GM12878 (cell line): ENCODE data around the gene ZNF48. TPM values are rescaled to one million over a fixed set of nuclear protein-coding genes. Genes with fewer than 3 reads are reported as not detected.

Experiments used
- ATAC-seq: fragments of 200-7000 bp; cut with Tn5 transposase; 3 replicates; pipeline ENCODE4 v1.9.1; 2020; ENCODE audit warnings: mild to moderate bottlenecking, moderate library complexity
- BruUV-seq: library from RNA; stranded (reverse); fragments of 400-500 nt; replicated peaks from 2 replicates; lab custom pipeline; 2021; lab: Mats Ljungman, UMichigan
- CTCF ChIA-PET: fragments of 300-600 bp; sonication (Branson Sonifier 250); formaldehyde crosslinking; extraction: SDS; loops from one replicate; lab custom pipeline; 2021; ENCODE audit warnings: inconsistent platforms; lab: Yijun Ruan, JAX
- POLR2A ChIA-PET: fragments of 350-600 bp; formaldehyde crosslinking; extraction: SDS; loops from one replicate; lab custom pipeline; 2021; ENCODE audit warnings: inconsistent platforms; lab: Charles Lee
- RAD21 ChIA-PET: fragments of 300-600 bp; sonication (Branson Sonifier 250); formaldehyde crosslinking; loops from one replicate; lab custom pipeline; 2023; ENCODE audit warnings: antibody characterized with exemption; ENCODE audit not compliant: unreplicated experiment; lab: Charles Lee
- SMC1A ChIA-PET: fragments of 300-600 bp; sonication (Branson Sonifier 250); formaldehyde crosslinking; loops from one replicate; lab custom pipeline; 2023; ENCODE audit not compliant: unreplicated experiment, uncharacterized antibody; lab: Charles Lee
- DNase-seq: peaks from one replicate; pipeline ENCODE4 v3.0.0-alpha.2; 2011; ENCODE audit warnings: low read depth, low spot score
- FAIRE-seq: peaks from 3 replicates; lab custom pipeline; 2011; peaks lifted over from hg19 to GRCh38; lab: Jason Lieb, UNC
- H2AFZ ChIP-seq: 2 replicates; pipeline ENCODE4 v1.6.0; 2011; ENCODE audit warnings: low read depth, low read length, control low read depth; ENCODE audit not compliant: control insufficient read depth
- H3K27ac ChIP-seq: 2 replicates; pipeline ENCODE4 v1.5.1; 2011; ENCODE audit warnings: control low read depth; ENCODE audit not compliant: control insufficient read depth, insufficient read depth
- H3K27me3 ChIP-seq, 2 experiments: replicated peaks in 1 of 2; 2 replicates each; pipeline versions ENCODE4 v1.6.0 to v1.6.1; 2011; ENCODE audit warnings: low read length in 1 of 2; ENCODE audit not compliant: control insufficient read depth in 2 of 2, insufficient read depth in 2 of 2
- H3K36me3 ChIP-seq, 2 experiments: 2 replicates each; pipeline ENCODE4 v1.5.1; 2011; ENCODE audit warnings: low read length in 1 of 2; ENCODE audit not compliant: control insufficient read depth in 2 of 2, insufficient read depth in 2 of 2
- H3K4me1 ChIP-seq: 2 replicates; pipeline ENCODE4 v1.6.1; 2011; ENCODE audit warnings: mild to moderate bottlenecking, low read length, moderate library complexity, mixed read lengths; ENCODE audit not compliant: control insufficient read depth, insufficient read depth
- H3K4me2 ChIP-seq: 2 replicates; pipeline ENCODE4 v1.6.0; 2011; ENCODE audit warnings: control low read depth; ENCODE audit not compliant: control insufficient read depth, insufficient read depth
- H3K4me3 ChIP-seq: fragments of 200-600 bp; sonication (generic); 2 replicates; pipeline ENCODE4 v1.5.1; 2016
- H3K79me2 ChIP-seq: 2 replicates; pipeline ENCODE4 v1.6.0; 2011; ENCODE audit warnings: low read length; ENCODE audit not compliant: control insufficient read depth, insufficient read depth
- H3K9ac ChIP-seq: 2 replicates; pipeline ENCODE4 v1.8.0; 2011; ENCODE audit warnings: low read length, control low read depth, mixed read lengths; ENCODE audit not compliant: control insufficient read depth, insufficient read depth
- H3K9me3 ChIP-seq: replicated peaks from 3 replicates; pipeline ENCODE4 v1.5.1; 2011; ENCODE audit warnings: mild to moderate bottlenecking, low read length; ENCODE audit not compliant: control insufficient read depth, insufficient read depth
- H4K20me1 ChIP-seq: 2 replicates; pipeline ENCODE4 v1.6.0; 2011; ENCODE audit not compliant: control insufficient read depth, insufficient read depth
- ASH2L ChIP-seq: fragments of 300-600, 200-600 bp; sonication (generic); IDR thresholded peaks from 2 replicates; pipeline ENCODE4 v1.6.1; 2017; ENCODE audit warnings: low read depth, mild to moderate bottlenecking, borderline replicate concordance
- BACH1 ChIP-seq: fragments of 450-650 bp; IDR thresholded peaks from 2 replicates; pipeline ENCODE4 v1.6.1; 2017; ENCODE audit warnings: mild to moderate bottlenecking, borderline replicate concordance
- CHD2 ChIP-seq: IDR thresholded peaks from 2 replicates; pipeline ENCODE4 v1.6.1; 2011; ENCODE audit warnings: low read depth, low read length, improper control_type of control experiment, borderline replicate concordance
- ETV6 ChIP-seq, 2 experiments: fragments of 450-650 bp in 1 of 2; IDR thresholded peaks in 1 of 2; conservative IDR thresholded peaks in 1 of 2; 2 replicates each; pipeline ENCODE4 v1.6.1; 2014; ENCODE audit warnings: antibody characterized with exemption in 1 of 2, borderline replicate concordance in 1 of 2, low read depth in 1 of 2, mild to moderate bottlenecking in 1 of 2, moderate library complexity in 1 of 2
- JUNB ChIP-seq: IDR thresholded peaks from 2 replicates; pipeline ENCODE4 v1.6.1; 2016; ENCODE audit warnings: antibody characterized with exemption, mild to moderate bottlenecking
- MEF2B ChIP-seq: fragments of 450-650 bp; IDR thresholded peaks from 2 replicates; pipeline ENCODE4 v1.6.1; 2018; ENCODE audit warnings: mild to moderate bottlenecking, moderate library complexity; ENCODE audit not compliant: partially characterized antibody, poor library complexity, severe bottlenecking
- MTA3 ChIP-seq: IDR thresholded peaks from 2 replicates; pipeline ENCODE4 v1.6.1; 2012; ENCODE audit warnings: low read length, inconsistent platforms, borderline replicate concordance
- POLR2AphosphoS5 ChIP-seq: IDR thresholded peaks from 2 replicates; pipeline ENCODE4 v1.6.1; 2011; ENCODE audit warnings: mild to moderate bottlenecking, low read length, inconsistent platforms
- RAD51 ChIP-seq: fragments of 450-650 bp; IDR thresholded peaks from 2 replicates; pipeline ENCODE4 v1.6.1; 2016; ENCODE audit warnings: moderate library complexity, mild to moderate bottlenecking, inconsistent platforms
- SUZ12 ChIP-seq: fragments of 200-600 bp; sonication (generic); IDR thresholded peaks from one replicate; pipeline ENCODE4 v1.6.1; 2018; ENCODE audit warnings: antibody characterized with exemption, mild to moderate bottlenecking; ENCODE audit not compliant: unreplicated experiment
- WGBS: methylation state at CpG from one replicate; pipeline ENCODE4 v1.1.6; 2016; ENCODE audit warnings: low lambda C conversion rate; ENCODE audit not compliant: insufficient replicate concordance, insufficient coverage; ENCODE audit errors: missing lambda C conversion rate; 5-methylcytosine and 5-hydroxymethylcytosine counted together
- in situ Hi-C: fragments of 300-500 bp; cut with MboI; formaldehyde crosslinking; loops from 9 replicates; pipeline ENCODE4 v1.14.3; 2018; ENCODE audit warnings: mixed read lengths
- intact Hi-C: fragments of 100-400 bp; cut with micrococcal nuclease; formaldehyde crosslinking; loops from one replicate; pipeline ENCODE4 v1.14.2; 2022; ENCODE audit not compliant: unreplicated experiment
- polyA plus RNA-seq, 11 experiments: library from polyadenylated mRNA; depleted of rRNA in 4 of 11; unstranded in 6 of 11; stranded (reverse) in 5 of 11; fragments of >200 nt; fragmentation: Nextera tagmentation in 4 of 11; fragmentation: Illumina TruSeq in 1 of 11; extraction: Ambion mirVana in 4 of 11; extraction: Trizol in 1 of 11; gene quantifications; 1 replicate in 1 of 11; 2 replicates in 10 of 11; pipeline versions ENCODE4 v1.2.1 to v1.2.3, GENCODE V29; 2011 to 2016; ENCODE audit warnings: inconsistent platforms in 2 of 11, missing spikeins in 2 of 11, low read depth in 1 of 11
- total RNA-seq, 4 experiments: library from RNA; depleted of rRNA in 3 of 4; stranded (reverse); fragments of >200 nt in 3 of 4; fragmentation: Illumina TruSeq in 1 of 4; extraction: Trizol in 1 of 4; gene quantifications; 2 replicates each; pipeline versions ENCODE4 v1.2.1 to v1.2.3, GENCODE V29; 2013 to 2021
- TF ChIP-seq, protein P1 (sequence below): fragments of 450-650 bp; IDR thresholded peaks from 2 replicates; pipeline ENCODE4 v1.6.1; 2017; ENCODE audit warnings: mild to moderate bottlenecking, moderate library complexity
- TF ChIP-seq, protein P2 (sequence below): fragments of 450-650 bp; IDR thresholded peaks from 2 replicates; pipeline ENCODE4 v1.6.1; 2016; ENCODE audit warnings: mild to moderate bottlenecking, moderate library complexity, borderline replicate concordance

The ZNF48 gene
- total and polyA plus RNA-seq, 10 of the 15 experiments (the other 5 are each of a cell fraction or from before 2014, with no cell fraction given), result 0.14 to 12.0 (median 4.2) TPM

DNA sequence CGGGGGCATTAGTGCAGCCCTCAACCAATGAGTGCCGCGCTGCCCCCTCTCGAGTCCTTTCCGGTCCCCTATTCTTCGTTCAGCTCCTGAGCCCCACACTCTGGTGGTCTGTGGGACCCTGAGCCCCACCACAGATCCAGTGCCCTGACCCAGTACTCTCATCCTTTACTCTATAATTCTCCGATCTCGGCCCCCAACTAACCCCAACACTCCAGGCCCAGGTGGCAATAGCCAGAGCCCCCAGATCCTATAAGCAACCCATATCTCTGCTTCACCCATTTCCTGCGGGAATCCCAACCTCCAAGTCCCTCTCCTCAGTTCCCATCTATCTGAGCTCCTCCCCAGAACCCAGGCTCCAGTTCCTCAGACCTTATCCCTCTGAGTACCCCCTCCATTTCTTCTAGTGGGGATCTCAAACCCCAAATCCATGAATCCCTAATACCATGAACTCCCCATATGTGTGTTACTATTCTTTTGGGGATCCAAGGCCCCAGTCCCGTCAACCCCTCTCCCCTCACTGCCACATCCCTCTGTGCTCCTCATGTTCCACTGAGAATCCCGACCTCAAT, 23.9 kb upstream of the ZNF48 start (continued):
- TF ChIP-seq BACH1, result peak; percentile 44; the same call in 1 of the 2 replicates

DNA sequence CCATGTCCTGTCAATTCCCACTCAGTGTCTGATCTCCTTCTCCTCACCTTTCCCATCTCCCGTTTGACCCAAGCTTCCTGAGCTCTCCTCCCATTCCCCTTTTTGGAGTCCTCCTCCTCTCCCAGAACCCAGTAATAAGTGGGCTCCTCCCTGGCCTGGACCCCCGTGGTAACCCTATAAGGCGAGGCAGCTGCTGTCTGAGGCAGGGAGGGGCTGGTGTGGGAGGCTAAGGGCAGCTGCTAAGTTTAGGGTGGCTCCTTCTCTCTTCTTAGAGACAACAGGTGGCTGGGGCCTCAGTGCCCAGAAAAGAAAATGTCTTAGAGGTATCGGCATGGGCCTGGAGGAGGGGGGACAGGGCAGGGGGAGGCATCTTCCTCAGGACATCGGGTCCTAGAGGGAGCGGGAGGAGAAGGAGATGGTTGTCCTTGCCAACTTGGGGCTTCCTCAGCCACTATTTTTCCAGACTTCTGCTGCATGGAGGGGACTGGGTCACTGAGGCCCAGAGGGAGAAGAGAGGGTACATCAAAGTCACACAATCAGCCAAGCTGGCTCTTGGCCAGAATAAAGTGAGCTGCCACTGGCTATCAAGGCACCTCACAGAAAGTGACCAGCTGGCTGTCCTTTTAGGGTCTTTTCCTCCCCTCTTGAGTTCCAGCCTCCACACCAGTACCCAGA, 23.0 kb upstream of the ZNF48 start:
- DNase-seq (no peak), ATAC-seq (no peak), FAIRE-seq (no peak)
- in situ Hi-C loops (no loop called here), intact Hi-C loops (no loop called here)
- H3K27me3 ChIP-seq, result no peaks in the 10 kb centered on the region
- peak overlapping the region; percentile 24; the same call in 1 of the 2 replicates for H2AFZ ChIP-seq
- H3K27ac ChIP-seq, result peak overlapping the region; percentile 77; the same call in 1 of the 2 replicates
- no peaks in the 10 kb centered on the region for H3K36me3 ChIP-seq
- H3K9ac ChIP-seq, result no peak overlapping the region
- H3K79me2 ChIP-seq, result peaks cover 28% of the 10 kb centered on the region
- H3K4me2 ChIP-seq, result peak overlapping the region; percentile 94
- SMC1A ChIA-PET, result interaction anchor here (1.5 to 2.2 kb wide), 4 partner anchors 10 to 89 kb away, joined by 5 to 16 read pairs (median 10); partner anchors contain the start of genes SEPTIN1 and ZNF48
- POLR2A ChIA-PET, result interaction anchor here (0.6 to 2.5 kb wide), 13 partner anchors 10 to 286 kb away, joined by 3 to 37 read pairs (median 9); partner anchors contain the start of genes CD2BP2, FBRS, SEPTIN1 and ZNF48
- H3K4me1 ChIP-seq, result peaks cover 17% of the 10 kb centered on the region
- H3K9me3 ChIP-seq, result no peaks in the 10 kb centered on the region
- no peak overlapping the region for H3K4me3 ChIP-seq
- no TSS peak for BruUV-seq
- RAD21 ChIA-PET, result interaction anchor here (0.6 to 3.8 kb wide), 10 partner anchors 11 to 280 kb away, joined by 3 to 33 read pairs (median 8); partner anchors contain the start of genes CD2BP2, DCTPP1 and SEPTIN1
- peaks cover 12% of the 10 kb centered on the region for H4K20me1 ChIP-seq
- 55% methylated on average over 6 of the region's 6 CpGs for WGBS
- CTCF ChIA-PET, result interaction anchor here (0.6 to 9.0 kb wide), 11 partner anchors 10 to 257 kb away, joined by 3 to 70 read pairs (median 9); partner anchors contain the start of genes CD2BP2, DCTPP1, SEPTIN1 and ZNF48
- TF ChIP-seq SUZ12, result no peak
- no peak for TF ChIP-seq CHD2
- no peak for TF ChIP-seq POLR2AphosphoS5
- TF ChIP-seq, protein P1, sequence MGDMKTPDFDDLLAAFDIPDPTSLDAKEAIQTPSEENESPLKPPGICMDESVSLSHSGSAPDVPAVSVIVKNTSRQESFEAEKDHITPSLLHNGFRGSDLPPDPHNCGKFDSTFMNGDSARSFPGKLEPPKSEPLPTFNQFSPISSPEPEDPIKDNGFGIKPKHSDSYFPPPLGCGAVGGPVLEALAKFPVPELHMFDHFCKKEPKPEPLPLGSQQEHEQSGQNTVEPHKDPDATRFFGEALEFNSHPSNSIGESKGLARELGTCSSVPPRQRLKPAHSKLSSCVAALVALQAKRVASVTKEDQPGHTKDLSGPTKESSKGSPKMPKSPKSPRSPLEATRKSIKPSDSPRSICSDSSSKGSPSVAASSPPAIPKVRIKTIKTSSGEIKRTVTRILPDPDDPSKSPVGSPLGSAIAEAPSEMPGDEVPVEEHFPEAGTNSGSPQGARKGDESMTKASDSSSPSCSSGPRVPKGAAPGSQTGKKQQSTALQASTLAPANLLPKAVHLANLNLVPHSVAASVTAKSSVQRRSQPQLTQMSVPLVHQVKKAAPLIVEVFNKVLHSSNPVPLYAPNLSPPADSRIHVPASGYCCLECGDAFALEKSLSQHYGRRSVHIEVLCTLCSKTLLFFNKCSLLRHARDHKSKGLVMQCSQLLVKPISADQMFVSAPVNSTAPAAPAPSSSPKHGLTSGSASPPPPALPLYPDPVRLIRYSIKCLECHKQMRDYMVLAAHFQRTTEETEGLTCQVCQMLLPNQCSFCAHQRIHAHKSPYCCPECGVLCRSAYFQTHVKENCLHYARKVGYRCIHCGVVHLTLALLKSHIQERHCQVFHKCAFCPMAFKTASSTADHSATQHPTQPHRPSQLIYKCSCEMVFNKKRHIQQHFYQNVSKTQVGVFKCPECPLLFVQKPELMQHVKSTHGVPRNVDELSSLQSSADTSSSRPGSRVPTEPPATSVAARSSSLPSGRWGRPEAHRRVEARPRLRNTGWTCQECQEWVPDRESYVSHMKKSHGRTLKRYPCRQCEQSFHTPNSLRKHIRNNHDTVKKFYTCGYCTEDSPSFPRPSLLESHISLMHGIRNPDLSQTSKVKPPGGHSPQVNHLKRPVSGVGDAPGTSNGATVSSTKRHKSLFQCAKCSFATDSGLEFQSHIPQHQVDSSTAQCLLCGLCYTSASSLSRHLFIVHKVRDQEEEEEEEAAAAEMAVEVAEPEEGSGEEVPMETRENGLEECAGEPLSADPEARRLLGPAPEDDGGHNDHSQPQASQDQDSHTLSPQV, result no peak
- no peak for TF ChIP-seq MTA3
- TF ChIP-seq JUNB, result no peak
- TF ChIP-seq, protein P2, sequence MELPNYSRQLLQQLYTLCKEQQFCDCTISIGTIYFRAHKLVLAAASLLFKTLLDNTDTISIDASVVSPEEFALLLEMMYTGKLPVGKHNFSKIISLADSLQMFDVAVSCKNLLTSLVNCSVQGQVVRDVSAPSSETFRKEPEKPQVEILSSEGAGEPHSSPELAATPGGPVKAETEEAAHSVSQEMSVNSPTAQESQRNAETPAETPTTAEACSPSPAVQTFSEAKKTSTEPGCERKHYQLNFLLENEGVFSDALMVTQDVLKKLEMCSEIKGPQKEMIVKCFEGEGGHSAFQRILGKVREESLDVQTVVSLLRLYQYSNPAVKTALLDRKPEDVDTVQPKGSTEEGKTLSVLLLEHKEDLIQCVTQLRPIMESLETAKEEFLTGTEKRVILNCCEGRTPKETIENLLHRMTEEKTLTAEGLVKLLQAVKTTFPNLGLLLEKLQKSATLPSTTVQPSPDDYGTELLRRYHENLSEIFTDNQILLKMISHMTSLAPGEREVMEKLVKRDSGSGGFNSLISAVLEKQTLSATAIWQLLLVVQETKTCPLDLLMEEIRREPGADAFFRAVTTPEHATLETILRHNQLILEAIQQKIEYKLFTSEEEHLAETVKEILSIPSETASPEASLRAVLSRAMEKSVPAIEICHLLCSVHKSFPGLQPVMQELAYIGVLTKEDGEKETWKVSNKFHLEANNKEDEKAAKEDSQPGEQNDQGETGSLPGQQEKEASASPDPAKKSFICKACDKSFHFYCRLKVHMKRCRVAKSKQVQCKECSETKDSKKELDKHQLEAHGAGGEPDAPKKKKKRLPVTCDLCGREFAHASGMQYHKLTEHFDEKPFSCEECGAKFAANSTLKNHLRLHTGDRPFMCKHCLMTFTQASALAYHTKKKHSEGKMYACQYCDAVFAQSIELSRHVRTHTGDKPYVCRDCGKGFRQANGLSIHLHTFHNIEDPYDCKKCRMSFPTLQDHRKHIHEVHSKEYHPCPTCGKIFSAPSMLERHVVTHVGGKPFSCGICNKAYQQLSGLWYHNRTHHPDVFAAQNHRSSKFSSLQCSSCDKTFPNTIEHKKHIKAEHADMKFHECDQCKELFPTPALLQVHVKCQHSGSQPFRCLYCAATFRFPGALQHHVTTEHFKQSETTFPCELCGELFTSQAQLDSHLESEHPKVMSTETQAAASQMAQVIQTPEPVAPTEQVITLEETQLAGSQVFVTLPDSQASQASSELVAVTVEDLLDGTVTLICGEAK, result no peak
- TF ChIP-seq ETV6 (conservative IDR thresholded peaks at IDR 0.05 in 1 of 2, IDR thresholded peaks at IDR 0.05 in 1 of 2; ENCODE audit: borderline replicate concordance in 1 of 2, low read depth in 1 of 2), result no peak
- TF ChIP-seq ASH2L, result no peak
- no peak for TF ChIP-seq RAD51
- TF ChIP-seq MEF2B, result no peak
